Liver (tissue), 3 donors: ENCODE measurements around the gene CHCHD4.

Experiments used
- CTCF ChIP-seq: fragments of 150-350 bp; IDR thresholded peaks from 2 replicates; pipeline ENCODE4 v1.5.1; 2017; ENCODE audit warnings: improper control_type of control experiment, low read depth, low read length; ENCODE audit not compliant: missing input control
- RAD21 ChIP-seq, 2 donors: IDR thresholded peaks; 2 replicates each; pipeline ENCODE4 v1.6.1; 2016; ENCODE audit warnings: antibody characterized with exemption in 2 of 2, mild to moderate bottlenecking in 2 of 2
- REST ChIP-seq: IDR thresholded peaks from 2 replicates; pipeline ENCODE4 v1.6.1; 2016; ENCODE audit warnings: antibody characterized with exemption, mild to moderate bottlenecking
- SP1 ChIP-seq: IDR thresholded peaks from 2 replicates; pipeline ENCODE4 v1.6.1; 2018; ENCODE audit warnings: antibody characterized with exemption, mild to moderate bottlenecking
- YY1 ChIP-seq: IDR thresholded peaks from 2 replicates; pipeline ENCODE4 v1.6.1; 2016; ENCODE audit warnings: antibody characterized with exemption, mild to moderate bottlenecking
- donor health status: healthy.
- donor health status: healthy.

GRCh38 chr3:14154276-14154675 lies 29.6 kb upstream of the CHCHD4 start:
- no peak for TF ChIP-seq REST
- no peak for TF ChIP-seq CTCF
- TF ChIP-seq YY1, result no peak
- no peak for TF ChIP-seq SP1
- TF ChIP-seq RAD21 (IDR thresholded peaks at IDR 0.05), result no peak
